GM21447 (cell line): ENCODE data around the gene TARS1.
A peak's percentile ranks its signal among the peaks of the same experiment; 100 is the strongest.

Experiments used
- ATAC-seq: cut with Tn5 transposase; IDR thresholded peaks from one replicate; pipeline ENCODE4 v1.9.1; 2021; ENCODE audit not compliant: unreplicated experiment

Gene TARS1

DNA sequence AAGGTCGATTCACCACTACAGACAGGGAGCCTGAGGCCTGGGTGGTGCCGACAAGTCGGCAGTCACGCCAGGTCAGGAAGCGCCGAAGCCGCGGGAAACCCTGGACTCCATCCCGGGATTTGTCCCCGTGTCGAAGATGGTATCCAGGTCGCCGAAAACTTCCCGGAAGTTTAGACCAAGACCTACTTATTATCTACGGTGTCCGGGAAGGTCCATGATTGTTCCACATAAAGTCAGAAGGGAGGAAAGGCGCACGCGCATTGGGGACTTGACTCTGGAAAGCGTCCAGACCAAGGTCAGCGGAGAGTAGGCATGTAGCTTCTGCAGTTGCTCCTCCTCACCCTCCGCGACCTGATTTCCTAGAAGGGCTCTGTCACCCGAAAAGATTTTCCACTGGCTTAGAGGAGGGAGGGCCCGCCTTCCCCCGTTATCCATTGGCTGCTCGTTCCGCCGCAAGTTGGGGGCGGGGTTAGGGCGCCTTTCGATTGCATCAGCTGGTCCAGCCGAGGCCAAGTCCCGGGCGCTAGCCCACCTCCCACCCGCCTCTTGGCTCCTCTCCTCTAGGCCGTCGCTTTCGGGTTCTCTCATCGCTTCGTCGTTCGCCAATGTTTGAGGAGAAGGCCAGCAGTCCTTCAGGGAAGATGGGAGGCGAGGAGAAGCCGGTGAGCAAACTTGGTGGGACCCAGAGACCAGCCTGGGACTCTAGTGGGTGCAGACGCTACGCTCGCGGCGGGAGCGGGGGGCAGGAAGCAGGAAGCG is at the start of gene TARS1:
TSS of gene TARS1 (plus strand) at position 484 of the 759 bp plus-strand sequence. CDS start at position 606, 122 bp downstream.
- peak; percentile 92 for ATAC-seq

- no peak for ATAC-seq
These were observed 42.3 kb upstream of the TARS1 start for GRCh38 chr5:33398501-33398900.

DNA sequence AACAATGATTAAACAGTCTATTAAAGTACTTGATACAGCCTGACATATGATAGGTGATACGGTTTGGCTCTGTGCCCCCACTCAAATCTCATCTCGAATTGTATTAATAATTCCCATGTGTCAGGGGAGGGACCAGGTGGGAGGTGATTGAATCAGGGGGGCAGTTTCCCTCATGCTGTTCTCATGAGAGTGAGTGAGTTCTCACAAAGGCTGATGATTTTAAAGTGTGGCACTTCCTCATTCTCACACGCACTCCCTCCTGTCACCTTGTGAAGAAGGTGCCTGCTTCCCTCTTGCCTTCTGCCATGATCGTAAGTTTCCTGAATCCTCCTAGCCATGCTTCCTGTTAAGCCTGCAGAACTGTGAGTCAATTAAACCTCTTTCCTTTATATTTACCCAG is 40.1 kb upstream of the TARS1 start:
- ATAC-seq: no peak

- no peak for ATAC-seq
These were observed 39.0 kb upstream of the TARS1 start for GRCh38 chr5:33401482-33402390.

DNA sequence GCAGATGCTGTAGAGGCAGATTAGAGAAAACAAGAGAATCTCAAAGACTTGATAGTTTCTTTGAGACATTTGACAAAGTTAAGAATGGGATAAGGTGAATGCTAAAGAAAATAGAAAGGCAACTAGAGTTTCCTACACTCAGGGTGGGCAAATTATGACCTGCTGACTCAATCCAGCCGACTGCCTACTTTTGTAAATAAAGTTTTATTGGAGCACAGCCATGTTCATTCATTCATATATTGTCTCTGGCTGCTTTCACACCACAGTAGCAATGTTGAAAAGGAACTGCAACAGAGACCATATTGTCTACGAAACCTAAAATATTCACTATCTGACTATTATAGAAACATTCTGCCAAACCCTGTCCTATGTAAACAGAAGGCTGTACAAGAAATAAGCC is 37.6 kb upstream of the TARS1 start:
- ATAC-seq: no peak

GRCh38 chr5:33408816-33409215 is 31.9 kb upstream of the TARS1 start:
- ATAC-seq: no peak

DNA sequence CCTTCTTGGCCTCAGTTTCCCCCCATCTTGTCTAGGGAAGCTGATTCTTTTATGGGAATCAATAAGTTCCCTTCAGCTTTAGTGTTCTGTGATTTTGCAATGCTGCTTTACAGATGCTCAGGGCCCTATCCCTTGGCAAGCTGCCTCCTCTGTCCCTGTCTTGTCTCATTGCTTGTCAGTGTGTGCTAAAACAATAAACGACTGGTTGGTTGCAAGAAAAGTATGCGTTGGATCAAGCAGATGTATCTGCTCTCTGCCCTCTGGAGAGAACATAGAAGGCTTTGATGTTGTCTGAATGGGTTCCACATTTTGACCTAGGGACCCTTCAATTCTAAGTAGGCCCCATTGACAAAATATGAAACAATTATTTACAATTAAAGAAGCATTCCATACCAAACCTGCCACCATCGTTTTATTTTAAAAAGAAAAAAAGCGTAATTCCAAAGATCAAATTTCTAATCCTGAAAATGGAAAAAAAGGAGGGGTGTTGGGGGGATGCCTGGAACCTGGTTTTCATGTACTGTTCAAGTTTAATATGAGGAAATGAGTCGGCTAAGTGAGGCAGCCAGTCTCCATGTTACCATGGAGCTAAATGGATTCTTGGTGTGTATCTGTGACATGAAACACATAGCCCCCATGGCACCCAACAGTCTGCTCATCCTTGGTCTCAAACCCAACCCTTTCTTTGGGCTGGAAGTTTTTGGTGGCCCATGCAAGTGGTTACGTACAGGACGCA is 31.2 kb upstream of the TARS1 start:
- no peak for ATAC-seq

DNA sequence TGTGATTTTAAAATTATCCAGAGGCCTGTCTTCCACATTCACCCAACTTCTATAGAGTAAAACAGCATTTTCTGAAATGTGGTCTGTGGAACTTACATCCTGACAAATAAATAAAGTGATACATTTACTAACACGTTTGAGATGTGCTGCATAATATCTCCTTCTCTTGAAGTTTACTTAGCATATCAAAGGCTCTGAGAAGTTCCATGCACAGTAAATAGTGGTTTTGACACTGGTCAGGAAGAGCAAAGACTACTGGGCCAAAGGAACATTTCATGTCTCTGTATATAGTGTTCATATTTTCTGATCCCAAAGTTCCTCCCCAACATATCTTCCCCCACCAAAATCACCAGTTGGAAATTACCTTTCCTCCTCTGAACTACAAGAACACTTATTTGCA is 30.5 kb upstream of the TARS1 start:
- no peak for ATAC-seq

- ATAC-seq: no peak
These were observed 29.3 kb upstream of the TARS1 start for GRCh38 chr5:33411498-33411897.

DNA sequence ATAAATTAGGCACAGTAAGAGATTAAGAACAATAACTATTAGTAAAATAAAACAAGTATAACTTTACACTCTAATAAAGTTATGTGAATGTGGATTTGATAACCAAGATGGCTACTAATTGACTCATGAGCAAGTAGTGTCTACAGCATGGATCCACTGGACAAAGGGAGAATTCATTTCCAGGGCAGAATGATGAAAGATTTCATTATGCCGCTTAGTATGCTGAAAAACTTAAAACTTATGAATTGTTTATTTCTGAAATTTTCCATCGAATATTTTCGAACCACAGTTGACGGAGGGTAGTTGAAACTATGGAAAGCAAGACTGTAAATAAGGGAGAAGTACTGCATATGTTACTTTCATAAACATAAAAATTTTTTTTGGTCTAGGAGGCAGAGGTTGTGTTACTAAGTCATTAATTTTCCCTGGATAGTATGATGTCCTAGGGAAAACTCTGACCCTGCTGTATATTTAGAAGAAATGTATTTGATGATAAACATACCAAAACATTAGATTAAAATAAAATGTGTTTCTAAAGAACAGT is 24.9 kb upstream of the TARS1 start:
- ATAC-seq: no peak

- no peak for ATAC-seq
These were observed 23.1 kb upstream of the TARS1 start for GRCh38 chr5:33417632-33418031.

DNA sequence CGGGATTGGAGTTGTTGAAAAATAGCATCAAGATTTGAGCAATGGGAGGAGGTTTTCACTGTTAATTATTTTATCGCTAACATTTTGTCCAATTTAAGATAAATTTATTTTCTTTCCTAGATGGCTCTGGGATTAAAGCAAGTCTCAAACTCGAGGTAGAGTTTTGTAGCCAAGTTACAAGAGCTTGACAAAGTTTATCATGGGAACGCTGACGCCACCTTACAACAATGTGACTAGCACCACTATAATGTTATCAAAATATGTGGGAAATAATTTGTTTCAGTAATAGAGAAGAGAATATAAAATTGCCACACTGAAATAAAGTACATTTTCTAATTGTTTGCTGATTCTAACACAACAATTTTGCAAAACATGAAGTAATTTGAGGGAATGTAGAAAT is 19.8 kb upstream of the TARS1 start:
- ATAC-seq: no peak

DNA sequence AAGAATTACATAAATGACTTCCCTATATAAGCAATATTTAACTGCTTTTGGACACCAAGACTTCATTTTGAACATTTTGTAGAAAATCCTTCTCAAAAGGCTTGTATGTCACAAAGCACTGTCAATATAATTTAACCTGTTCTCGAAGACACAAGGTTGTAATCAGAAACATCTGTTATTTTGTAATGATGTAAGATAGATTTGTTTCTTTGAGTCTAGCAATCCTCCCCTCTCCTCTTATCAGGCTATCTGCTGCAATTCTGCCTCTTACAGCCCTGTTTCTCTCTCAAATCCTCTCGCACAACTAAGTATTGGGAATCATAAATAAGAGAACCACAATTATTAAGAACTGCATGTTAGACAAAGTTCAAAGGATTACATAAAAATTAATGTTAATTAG is 18.6 kb upstream of the TARS1 start:
- no peak for ATAC-seq

- no peak for ATAC-seq
These were observed 17.6 kb upstream of the TARS1 start for GRCh38 chr5:33423018-33423630.

DNA sequence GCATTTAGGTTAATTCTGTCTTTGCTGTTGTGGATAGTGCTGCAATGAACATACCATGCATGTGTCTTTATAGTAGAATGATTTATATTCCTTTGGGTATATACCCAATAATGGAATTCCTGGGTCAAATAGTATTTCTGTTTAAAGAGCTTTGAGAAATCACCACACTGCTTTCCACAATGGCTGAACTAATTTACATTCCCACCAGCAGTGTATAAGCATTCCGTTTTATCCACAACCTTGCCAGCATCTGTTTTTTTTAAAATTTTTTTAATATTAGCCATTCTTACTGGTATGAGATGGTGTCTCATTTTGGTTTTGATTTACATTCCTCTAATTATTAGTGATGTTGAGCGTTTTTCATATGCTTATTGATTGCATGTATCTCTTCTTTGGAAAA is 15.5 kb upstream of the TARS1 start:
- ATAC-seq: no peak

- ATAC-seq: no peak
These were observed 9.8 kb upstream of the TARS1 start for GRCh38 chr5:33430983-33431382.

GRCh38 chr5:33432656-33433055 is 8.1 kb upstream of the TARS1 start:
- no peak for ATAC-seq

DNA sequence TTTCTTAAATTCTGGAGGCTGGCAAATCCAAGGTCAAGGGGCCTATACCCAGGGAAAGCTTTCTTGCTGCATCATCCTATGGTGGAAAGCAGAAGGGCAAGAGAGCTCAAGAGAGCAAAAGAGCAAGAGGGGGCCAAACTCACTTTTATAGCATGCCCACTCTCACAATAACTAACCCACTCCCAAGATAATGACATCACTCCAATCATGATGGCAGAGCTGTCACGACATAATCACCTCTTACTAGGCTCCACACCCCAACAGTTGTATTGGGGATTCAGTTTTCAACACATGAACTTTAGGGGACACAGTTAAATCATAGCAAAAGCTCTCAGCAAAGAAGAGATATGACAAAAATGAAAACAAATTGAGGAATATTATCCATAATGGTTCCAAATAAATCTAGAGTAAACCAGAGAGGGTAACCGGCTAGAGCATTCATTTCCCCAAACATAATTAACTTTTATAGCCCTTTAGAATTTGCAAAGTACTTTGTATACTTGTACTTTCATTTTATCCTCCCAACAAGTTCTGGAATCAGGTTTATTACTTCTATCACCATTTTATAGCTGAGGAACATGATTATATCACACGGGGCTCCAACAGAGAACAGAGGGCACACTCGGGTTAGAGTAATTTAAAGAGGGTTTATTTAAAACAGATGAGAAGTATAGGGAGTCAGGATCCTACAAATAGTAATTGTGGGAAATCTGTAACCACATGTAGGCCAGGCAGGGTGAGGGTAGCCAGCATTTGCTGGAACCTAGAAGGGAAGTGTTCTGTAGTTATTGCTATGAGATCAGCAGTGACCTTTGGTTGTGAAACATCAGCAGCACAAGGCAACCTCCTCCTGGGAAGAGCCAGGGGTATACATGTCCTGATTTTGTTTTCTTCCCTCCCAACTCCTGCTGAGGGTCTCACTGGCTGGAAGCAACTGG is 7.2 kb upstream of the TARS1 start:
- ATAC-seq: no peak

DNA sequence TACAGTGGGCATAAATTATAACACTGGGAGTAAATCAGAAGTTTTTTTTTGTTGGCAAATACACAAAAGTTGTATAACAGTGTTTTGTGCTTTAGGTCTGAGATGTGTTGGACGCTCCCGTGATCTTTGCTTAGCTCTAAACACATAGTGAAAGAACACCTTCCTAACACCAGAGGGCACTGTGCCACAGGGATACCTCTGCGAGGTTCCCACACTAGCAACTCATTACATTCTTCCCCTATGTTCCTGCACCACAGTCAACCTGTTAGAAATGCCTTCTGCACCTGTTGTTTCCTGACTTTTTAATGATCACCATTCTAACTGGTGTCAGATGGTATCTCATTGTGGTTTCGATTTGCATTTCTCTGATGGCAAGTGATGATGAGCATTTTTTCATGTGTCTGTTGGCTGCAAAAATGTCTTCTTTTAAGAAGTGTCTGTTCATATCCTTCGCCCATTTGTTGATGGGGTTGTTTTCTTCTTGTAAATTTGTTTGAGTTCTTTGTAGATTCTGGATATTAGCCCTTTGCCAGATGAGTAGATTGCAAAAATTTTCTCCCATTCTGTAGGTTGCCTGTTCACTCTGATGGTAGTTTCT is 4.8 kb upstream of the TARS1 start:
- ATAC-seq: peak; percentile 39
